Endometrial microvascular endothelial cells (primary cell): ENCODE data around the gene LRCH4. TPM values are rescaled to one million over a fixed set of nuclear protein-coding genes. Genes with fewer than 3 reads are reported as not detected.

Source experiments
- in situ Hi-C: cut with HindIII; loops from 2 replicates; pipeline ENCODE4 v1.10.0; 2017; ENCODE audit warnings: low sequenced_read_pairs, low pct_unique_long_range_greater_than_20kb; ENCODE audit errors: inconsistent ontology term
- total RNA-seq: library from RNA; depleted of rRNA; stranded (reverse); fragments of >200 nt; gene quantifications from one replicate; pipeline ENCODE4 v1.2.3, GENCODE V29; 2015; ENCODE audit errors: inconsistent ontology term

Gene LRCH4
- total RNA-seq, 1 donor from 2014 or later, result 45.3 TPM

DNA sequence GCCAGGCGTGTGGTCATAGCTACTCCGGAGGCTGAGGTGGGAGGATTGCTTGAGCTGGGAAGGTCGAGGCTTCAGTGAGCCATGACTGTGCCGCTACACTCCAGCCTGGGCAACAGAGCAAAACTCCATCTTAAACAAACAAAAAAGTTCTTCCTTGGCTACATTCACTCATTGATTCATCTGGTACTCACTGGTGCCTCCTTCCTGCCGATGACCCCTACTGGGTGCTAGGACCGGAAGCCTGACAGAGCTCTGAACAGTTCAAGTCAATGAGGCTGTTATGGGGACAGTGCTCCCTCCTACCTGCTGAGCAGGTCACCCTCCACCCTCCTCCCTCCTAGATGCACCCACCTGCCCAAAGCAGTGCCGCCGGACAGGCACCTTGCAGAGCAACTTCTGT lies 21.2 kb upstream of the LRCH4 start:
- in situ Hi-C loops, result no loop called here

DNA sequence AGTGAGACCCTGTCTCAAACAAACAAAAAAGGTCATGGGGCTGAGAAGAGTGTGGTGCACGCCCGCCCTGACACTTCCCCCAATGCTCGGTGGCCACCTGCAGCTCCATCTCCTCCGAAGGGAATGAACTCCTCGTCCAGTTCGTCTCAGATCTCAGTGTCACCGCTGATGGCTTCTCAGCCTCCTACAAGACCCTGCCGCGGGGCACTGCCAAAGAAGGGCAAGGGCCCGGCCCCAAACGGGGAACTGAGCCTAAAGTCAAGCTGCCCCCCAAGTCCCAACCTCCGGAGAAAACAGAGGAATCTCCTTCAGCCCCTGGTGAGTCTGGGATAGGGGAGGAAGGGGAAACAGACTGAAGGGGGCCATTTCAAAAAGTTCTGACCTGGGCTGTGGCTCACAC lies 20.4 kb upstream of the LRCH4 start:
- in situ Hi-C loops, result no loop called here

DNA sequence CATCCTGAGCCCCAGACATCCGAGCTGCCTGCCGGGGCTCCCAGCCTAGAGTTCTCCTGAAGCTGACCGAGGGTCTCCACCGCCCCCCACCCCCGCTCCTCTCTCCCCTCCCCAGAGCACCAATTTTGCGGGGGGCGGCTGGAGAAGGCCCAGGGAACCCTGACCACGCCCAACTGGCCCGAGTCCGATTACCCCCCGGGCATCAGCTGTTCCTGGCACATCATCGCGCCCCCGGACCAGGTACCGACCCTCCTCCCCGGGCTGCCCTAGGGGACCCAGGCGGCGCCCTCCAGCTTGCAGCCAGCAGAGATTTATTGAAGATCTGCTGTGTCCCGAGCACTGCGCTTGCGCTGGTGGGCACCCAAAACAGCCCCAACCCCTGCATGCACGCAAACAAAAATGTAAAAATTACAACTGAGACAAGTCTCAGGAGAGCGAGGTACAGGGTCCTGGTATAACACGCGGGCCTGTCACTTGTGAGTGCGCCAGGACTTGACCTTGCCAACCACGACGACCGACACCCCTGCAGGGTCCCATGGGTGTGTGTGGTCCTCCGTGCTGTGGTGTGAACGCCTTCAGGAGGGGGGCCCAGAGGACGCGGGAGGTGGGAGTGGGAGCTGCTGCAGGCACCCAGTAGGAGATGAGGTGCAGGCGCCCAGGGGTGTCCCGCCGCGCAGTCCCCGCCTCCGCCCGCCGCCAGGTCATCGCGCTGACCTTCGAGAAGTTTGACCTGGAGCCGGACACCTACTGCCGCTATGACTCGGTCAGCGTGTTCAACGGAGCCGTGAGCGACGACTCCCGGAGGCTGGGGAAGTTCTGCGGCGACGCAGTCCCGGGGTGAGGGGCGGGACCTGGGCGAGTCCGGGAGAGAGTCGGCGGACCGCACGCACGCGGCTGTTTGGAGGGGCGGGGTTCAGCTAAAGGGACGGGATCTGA lies 19.3 kb upstream of the LRCH4 start:
- in situ Hi-C loops, result no loop called here

DNA sequence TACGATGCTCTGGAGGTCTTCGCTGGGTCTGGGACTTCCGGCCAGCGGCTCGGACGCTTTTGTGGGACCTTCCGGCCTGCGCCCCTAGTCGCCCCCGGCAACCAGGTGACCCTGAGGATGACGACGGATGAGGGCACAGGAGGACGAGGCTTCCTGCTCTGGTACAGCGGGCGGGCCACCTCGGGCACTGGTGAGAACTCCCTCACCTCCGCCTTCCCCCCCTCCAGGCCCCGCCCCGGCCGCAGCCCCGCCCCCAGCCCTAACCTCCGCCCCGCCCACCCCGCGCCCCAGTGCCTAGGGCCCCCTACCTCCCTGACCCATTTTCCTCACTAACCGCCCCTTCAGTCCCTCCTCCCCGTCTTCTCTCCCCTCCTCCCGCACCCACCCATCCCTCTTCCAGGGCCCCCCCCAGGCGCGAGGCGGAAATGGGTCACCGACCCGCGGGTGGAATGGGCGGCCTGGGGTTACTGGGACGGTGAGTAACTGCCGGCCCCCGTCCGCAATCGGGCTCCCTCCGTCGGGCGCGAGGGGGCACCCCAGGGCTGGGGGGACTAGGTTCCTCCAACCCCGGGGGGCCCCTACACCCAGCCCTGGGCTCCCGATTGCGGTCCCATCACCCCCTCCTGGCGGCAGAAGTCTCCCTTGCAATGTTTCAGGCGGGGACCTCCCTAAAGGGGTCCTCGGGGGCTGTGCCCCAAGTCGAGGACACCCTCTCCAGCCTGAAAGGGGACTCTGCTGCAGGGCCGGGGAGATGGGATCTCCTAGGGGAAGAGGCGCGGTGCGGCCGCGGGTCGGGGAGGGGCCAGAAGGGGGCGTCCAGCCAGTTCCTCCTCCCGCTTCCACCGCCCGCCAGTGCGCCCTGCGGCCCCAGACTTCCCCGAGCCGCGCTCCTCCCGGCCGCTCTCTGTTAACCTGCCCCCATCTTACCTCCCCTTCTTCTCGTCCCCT lies 18.4 kb upstream of the LRCH4 start:
- in situ Hi-C loops, result no loop called here

DNA sequence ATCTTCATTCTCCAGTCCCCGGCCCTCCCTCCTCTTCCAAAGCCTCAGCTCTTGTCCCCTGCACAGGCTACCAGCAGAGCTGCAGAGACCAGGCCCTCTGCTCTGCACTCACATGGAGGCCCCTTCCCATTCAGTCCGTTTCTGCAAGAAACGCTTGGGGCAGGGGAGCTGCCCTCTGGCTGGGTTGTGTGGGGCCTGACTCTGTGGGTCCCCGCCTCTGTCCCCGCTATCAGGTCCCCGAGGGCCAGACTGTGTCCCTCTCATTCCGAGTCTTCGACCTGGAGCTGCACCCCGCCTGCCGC lies 17.7 kb upstream of the LRCH4 start:
- in situ Hi-C loops, result no loop called here

DNA sequence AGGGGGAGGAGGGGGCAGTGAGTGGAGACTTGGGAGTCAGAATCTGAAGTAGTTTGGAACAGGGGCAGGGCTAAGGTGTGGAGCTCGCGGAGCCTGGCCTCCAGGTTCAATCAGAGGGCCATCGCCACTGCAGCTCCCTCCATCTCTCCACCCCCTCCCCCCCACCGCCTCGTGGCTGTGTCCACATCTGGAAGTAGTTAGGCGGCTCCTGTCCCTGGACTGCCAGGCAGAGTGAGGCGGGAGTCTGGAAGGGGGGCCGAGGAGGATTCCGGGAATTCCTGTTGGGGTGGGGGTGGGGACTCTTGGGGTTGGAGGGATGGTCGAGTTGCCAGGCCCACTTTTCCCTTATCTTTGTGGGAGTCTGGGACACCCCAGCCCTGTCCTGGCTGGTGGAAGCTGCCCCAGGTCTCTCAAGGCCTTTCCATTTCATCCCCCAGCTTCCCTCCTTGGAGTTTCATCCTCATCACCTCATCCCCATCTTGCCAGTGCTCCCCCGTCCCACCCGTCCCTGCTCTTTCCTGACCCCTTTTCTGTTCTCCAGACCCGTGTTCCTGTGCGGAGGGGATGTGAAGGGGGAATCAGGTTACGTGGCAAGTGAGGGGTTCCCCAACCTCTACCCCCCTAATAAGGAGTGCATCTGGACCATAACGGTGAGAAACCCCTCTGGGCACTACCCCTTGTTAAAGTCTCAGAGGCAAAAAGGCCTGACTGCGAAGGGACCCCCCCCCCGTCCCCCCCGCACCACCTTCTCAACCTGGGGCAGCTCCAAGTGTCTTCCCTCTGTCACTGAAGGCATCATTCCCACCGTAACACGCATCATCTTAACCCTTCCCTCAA lies 17.2 kb upstream of the LRCH4 start:
- in situ Hi-C loops, result no loop called here

DNA sequence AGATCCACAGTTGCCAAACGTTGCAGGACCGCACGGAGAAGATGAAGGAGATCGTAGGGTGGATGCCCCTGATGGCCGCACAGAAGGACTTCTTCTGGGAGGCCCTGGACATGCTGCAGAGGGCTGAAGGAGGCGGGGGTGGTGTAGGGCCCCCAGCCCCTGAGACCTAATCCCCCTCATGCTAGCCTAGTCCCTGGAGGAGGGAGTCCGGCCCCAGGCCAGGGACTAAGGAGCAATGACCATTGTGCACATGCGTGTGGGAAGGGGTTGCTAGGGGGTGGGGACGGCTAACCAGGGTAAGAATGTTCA lies 14.8 kb upstream of the LRCH4 start:
- in situ Hi-C loops, result no loop called here

DNA sequence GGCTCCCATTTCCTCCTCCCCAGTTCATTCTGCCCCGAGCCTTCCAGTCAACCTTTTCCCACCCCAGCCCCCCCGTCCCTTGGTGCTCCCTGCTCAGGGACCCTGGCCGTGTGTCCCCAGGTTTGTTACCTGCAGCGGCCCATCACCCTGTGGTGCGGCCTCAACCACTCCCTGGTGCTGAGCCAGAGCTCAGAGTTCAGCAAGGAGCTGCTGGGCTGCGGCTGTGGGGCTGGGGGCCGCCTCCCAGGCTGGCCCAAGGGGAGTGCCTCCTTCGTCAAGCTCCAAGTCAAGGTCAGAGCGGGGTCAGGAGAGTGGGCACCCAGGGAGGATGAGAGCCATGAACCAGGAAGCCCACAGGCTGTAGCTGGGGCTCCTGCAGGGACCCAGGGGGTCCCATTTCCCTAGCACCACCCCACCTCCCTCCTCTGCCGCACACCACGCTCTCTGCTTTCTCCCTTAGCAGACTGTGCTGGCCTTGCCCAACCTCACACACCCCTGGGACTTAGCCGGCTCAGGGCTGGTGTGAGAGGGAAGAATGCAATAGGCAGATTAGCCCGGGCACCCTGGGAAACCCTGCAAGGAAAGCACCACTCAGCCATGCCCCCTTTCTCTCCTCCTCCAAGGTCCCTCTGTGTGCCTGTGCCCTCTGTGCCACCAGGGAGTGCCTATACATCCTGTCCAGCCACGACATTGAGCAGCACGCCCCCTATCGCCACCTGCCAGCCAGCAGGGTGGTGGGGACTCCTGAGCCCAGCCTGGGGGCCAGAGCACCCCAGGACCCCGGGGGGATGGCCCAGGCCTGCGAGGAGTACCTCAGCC lies 14.2 kb upstream of the LRCH4 start:
- in situ Hi-C loops, result no loop called here

DNA sequence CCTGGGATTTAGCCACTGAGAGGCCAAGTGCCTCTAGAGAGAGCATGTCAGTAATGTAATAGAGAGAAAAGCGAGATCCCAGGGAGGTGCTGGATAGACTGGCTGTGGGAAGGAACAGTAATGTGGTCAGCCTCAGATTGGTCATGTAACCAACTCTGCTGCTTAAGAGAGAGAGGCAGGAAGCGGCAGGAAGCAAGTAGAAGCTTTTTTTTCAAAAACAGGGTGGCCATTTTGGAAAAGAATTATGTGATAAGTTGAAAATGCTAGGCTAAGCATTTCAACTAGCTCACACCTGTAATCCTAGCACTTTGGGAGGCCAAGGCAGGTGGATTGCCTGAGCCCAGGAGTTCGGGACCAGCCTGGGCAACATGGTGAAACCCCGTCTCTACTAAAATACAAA lies 12.5 kb upstream of the LRCH4 start:
- in situ Hi-C loops, result no loop called here

DNA sequence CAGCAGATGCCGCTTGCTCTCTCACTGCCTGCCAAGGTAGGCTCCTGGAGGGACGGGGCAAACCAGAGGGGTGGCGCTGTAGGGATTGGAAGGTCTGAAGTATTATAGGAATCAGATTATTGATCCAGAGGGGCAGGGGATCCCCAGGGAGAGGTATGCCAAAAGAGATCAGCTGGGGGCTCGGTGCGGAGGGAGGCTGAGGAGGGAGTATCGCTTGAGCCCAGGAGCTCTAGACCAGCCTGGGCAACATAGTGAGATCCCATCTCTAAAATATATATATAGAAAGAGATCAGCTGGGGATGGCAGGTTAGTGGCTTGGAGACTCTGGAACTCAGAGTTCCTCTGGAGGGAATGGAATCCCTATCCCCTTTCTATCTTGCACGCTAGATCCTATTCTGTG lies 9.3 kb upstream of the LRCH4 start:
- in situ Hi-C loops, result no loop called here

DNA sequence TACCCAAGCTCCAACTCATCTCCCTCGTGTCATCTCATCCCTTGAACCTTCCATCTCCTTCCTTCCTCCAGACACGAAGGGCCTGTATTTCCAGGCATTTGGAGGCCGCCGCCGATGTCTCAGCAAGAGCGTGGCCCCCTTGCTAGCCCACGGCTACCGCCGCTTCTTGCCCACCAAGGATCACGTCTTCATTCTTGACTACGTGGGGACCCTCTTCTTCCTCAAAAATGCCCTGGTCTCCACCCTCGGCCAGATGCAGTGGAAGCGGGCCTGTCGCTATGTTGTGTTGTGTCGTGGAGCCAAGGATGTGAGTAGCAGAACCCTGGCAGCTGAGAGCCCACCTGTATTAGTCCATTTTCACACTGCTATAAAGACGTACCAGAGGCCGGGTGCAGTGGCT lies 5.7 kb upstream of the LRCH4 start:
- in situ Hi-C loops, result no loop called here

DNA sequence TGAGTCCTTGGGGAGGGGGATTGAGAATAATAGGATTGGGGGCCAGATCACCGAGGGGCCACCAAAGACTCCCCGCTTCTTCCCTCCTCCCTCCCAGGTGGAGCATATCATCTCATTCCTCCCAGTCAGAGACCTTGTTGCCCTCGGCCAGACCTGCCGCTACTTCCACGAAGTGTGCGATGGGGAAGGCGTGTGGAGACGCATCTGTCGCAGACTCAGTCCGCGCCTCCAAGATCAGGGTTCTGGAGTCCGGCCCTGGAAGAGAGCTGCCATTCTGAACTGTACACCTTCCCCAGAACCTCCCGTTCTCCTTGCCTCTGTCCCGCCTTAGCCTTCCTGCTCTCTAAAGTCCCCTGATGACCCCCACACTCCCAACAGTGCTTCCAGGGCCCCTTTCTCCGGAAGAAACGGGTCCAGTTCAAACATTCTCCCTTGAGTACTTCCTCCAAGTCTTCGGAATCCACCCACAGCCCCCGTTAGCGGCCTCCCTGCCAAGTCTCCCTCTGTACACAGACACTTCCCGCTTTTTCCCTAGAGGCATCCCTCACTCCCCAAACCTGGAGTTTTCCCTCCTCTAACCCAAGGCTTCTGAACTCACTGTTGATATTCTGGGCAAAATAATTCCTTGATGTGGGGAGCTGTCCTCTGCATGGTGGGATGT lies 4.3 kb upstream of the LRCH4 start:
- in situ Hi-C loops, result no loop called here

DNA sequence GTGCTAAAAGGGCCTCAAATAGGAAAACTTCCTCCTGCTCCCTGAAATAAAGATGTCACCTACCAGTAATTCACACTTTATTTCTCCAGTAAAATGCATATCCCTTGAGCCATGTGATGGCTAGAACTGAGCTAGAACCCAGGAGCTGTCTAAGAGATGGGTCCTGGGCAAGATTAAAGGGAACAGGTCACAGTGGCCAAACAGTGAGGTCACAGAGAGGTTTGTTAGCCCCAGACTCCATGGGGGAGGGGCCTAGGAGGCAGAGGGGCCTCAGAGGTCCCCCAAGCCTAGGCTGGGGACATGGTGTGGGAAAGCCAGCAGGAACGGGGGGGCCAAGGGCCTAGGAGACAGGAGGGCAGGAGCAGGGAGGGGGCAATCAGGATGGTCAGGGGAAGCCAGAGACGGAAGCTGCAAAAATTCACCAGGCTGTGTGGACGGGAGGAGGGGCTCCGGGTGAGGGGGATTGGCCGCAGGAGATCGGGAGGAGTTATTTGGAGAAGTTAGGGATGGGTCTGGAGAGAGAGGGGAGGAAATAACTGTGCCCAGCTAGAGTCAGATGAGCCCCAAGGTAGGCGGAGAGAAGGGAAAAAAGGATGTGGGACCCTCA lies 3.5 kb upstream of the LRCH4 start:
- in situ Hi-C loops, result no loop called here

DNA sequence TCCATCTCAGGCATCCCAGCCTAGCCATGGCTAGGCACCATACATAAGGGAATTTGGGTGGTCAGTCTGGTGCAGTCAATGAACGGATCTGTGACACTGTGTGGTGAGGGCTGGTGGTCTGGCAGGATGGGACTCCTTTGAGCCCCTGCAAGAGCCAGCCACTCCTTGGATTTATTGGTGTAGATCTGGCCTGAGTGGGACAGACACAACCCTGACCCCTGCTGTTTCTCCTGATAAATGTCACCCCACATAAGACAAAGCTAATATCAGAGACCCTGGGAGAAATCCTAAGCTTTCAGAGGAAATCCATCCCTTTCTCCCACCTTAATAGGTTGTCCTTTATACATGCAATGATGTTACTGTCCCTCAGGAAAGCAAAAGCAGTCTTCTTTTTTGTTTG lies 2.5 kb upstream of the LRCH4 start:
- in situ Hi-C loops, result no loop called here

DNA sequence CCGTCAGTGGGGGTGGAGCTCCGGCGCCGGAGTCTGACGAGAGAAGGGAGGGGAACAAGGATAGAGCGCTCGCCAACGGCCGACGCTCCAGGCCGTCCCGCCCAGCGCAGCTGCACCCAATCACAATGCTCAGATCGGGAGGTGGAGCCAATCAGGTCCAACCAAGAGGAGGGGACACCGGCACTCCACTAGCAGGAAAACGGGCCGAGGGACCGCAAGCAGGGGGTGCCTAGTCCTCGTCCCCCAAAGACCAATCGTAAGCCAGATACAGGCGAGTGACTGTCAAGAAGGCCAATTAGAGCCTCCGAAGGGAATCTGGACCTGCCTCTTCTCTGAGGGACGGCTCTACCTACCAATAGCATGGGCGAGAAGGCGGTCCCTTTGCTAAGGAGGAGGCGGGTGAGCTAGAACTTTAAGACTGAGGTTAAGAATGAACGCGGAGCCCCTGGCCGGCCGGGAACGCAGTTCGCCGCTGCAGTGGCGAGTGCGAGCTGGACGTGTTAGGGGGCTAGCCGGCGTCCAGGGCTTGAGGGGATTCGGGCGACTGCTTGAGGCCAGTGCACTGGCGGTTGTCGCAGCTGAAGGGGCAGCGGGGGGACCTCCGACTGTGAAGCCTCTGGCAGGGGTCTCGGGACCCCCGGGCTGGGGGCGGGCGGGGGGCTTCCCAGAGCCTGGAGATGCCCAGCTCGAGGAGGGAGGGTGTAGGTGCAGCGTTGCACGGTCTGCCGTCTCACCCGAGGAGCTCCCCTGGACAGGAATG lies 517 bp upstream of the LRCH4 start, which contains the start of gene FBXO24:
FBXO24 (plus strand) TSS at position 63 of the 760 bp plus-strand sequence; CDS start at position 361, 298 bp downstream.
- in situ Hi-C loops, result no loop called here

DNA sequence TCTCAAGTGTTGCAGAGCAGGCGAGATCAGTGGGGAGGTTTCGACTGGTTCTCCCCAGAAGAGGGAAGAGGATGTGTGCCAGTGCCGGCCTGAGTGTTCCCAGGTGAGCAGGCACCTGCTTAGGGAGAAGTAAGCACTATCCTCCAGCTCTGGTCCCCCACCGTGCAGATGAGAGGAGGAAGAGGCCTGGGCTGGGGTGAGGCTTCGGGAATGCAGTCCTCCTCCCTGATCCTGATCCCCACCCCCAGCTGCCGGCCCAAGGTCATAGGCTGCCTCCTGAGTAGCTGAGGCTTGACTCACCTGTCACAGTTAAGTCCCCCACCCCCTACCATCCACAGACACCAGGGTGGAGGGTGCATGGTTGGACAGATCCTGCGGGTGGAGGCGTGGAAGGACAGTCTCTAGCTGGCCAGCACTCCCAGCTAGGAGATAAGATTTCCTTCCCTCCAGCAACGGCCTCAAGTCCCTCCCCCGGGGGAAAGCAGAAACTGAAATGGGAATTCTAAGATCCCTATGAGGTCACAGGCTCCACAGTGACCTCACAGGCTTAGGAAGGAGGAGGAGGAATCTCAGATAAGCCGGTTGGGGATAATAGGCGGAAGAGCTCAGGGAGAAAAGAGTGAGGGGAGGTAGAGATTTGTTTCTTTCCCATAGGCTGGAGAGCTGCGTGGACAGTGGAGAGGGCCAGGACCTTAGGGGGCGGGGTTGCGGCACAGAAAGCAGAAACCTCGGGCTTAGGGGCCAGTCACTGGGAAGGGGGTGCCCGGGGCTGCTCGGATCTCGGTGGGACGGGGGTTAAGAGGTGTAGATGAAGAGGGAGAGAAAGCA lies 1.0 kb downstream of the LRCH4 start:
- in situ Hi-C loops, result no loop called here
